K562 (cell line): ENCODE results near the gene PLEKHA6. TPM values are rescaled to one million over a fixed set of nuclear protein-coding genes. Genes with fewer than 3 reads are reported as not detected.

Experiments used
- BRD9 ChIP-seq: fragments of 450-650 bp; IDR thresholded peaks from 2 replicates; pipeline ENCODE4 v1.6.1; 2018; ENCODE audit warnings: low read depth; ENCODE audit not compliant: partially characterized antibody
- CSDE1 ChIP-seq, 2 experiments: fragments of 450-650 bp; IDR thresholded peaks; 2 replicates each; pipeline ENCODE4 v1.6.1; 2016; ENCODE audit warnings: mild to moderate bottlenecking in 1 of 2
- E2F6 ChIP-seq, 2 experiments: IDR thresholded peaks; 2 replicates each; pipeline ENCODE4 v1.6.1; 2011; ENCODE audit warnings: borderline replicate concordance in 1 of 2, control low read depth in 1 of 2, low read depth in 1 of 2, low read length in 1 of 2, mild to moderate bottlenecking in 1 of 2, mixed read lengths in 1 of 2, moderate library complexity in 1 of 2; ENCODE audit not compliant: insufficient read depth in 1 of 2, insufficient read length in 1 of 2, poor library complexity in 1 of 2, severe bottlenecking in 1 of 2; ENCODE audit errors: extremely low read depth in 1 of 2
- ELF1 ChIP-seq: fragments of 200-800 bp; sonication (Bioruptor generic); IDR thresholded peaks from 2 replicates; pipeline ENCODE4 v1.6.1; 2016; ENCODE audit warnings: missing genetic modification characterization, missing compliant biosample characterization
- GATA2 ChIP-seq: sonication (generic); formaldehyde crosslinking; IDR thresholded peaks from 2 replicates; pipeline ENCODE4 v1.4.0; 2020; ENCODE audit warnings: mild to moderate bottlenecking, missing genetic modification reagents
- HNRNPK ChIP-seq: fragments of 200-400 bp; formaldehyde crosslinking; IDR thresholded peaks from one replicate; pipeline ENCODE4 v1.6.1; 2018; ENCODE audit warnings: mild to moderate bottlenecking, low read depth, low read length; ENCODE audit not compliant: poor library complexity, severe bottlenecking
- KAT7 ChIP-seq: sonication (generic); formaldehyde crosslinking; IDR thresholded peaks from 2 replicates; pipeline ENCODE4 v1.8.0; 2022; ENCODE audit warnings: missing genetic modification reagents, mild to moderate bottlenecking, borderline replicate concordance
- L3MBTL2 ChIP-seq: fragments of 450-650 bp; IDR thresholded peaks from 2 replicates; pipeline ENCODE4 v1.6.1; 2016; ENCODE audit warnings: mild to moderate bottlenecking, moderate library complexity
- MNT ChIP-seq, 2 experiments: fragments of 450-650 bp; conservative IDR thresholded peaks; 2 replicates each; pipeline ENCODE4 v1.6.1; 2017; ENCODE audit warnings: mild to moderate bottlenecking in 2 of 2, moderate library complexity in 2 of 2
- MXI1 ChIP-seq: IDR thresholded peaks from 2 replicates; pipeline ENCODE4 v1.6.1; 2011; ENCODE audit warnings: low read depth, mild to moderate bottlenecking, improper control_type of control experiment, low read length
- NR2C1 ChIP-seq, 2 experiments: fragments of 450-650 bp; IDR thresholded peaks; 2 replicates each; pipeline ENCODE4 v1.6.1; 2017; ENCODE audit warnings: mild to moderate bottlenecking in 2 of 2, antibody characterized with exemption in 1 of 2, inconsistent platforms in 1 of 2, missing compliant biosample characterization in 1 of 2, missing genetic modification characterization in 1 of 2
- PHB2 ChIP-seq: fragments of 450-650 bp; IDR thresholded peaks from 2 replicates; pipeline ENCODE4 v1.6.1; 2017; ENCODE audit warnings: low read depth
- POLR2AphosphoS5 ChIP-seq: IDR thresholded peaks from 2 replicates; pipeline ENCODE4 v1.6.1; 2011; ENCODE audit warnings: mild to moderate bottlenecking, low read depth, low read length, moderate library complexity; ENCODE audit not compliant: control insufficient read depth, insufficient read depth
- RB1 ChIP-seq: fragments of 450-650 bp; IDR thresholded peaks from 2 replicates; pipeline ENCODE4 v1.6.1; 2017; ENCODE audit warnings: low read depth, mild to moderate bottlenecking
- RNF2 ChIP-seq: sonication (generic); IDR thresholded peaks from 2 replicates; pipeline ENCODE4 v1.6.1; 2016
- SAP30 ChIP-seq: fragments of 200-600 bp; sonication (generic); IDR thresholded peaks from 2 replicates; pipeline ENCODE4 v1.6.1; 2012; ENCODE audit warnings: borderline replicate concordance, low read depth, mild to moderate bottlenecking, moderate library complexity, low read length, control low read depth, inconsistent platforms; ENCODE audit not compliant: insufficient read depth, poor library complexity, severe bottlenecking
- SMAD1 ChIP-seq: fragments of 150-350 bp; IDR thresholded peaks from 2 replicates; pipeline ENCODE4 v1.6.1; 2014; ENCODE audit warnings: low read length, low read depth; ENCODE audit not compliant: partially characterized antibody
- TBP ChIP-seq: optimal IDR thresholded peaks from 2 replicates; pipeline ENCODE3; 2011; ENCODE audit warnings: low read depth, low read length, improper control_type of control experiment
- ZBTB1 ChIP-seq: sonication (generic); formaldehyde crosslinking; IDR thresholded peaks from 2 replicates; pipeline ENCODE4 v1.8.1; 2023; ENCODE audit warnings: missing genetic modification reagents, low read depth, mild to moderate bottlenecking, borderline replicate concordance
- ZBTB33 ChIP-seq: sonication (generic); formaldehyde crosslinking; IDR thresholded peaks from 2 replicates; pipeline ENCODE4 v1.8.1; 2023; ENCODE audit warnings: mild to moderate bottlenecking, missing genetic modification reagents
- ZC3H4 ChIP-seq: sonication (generic); formaldehyde crosslinking; IDR thresholded peaks from 2 replicates; pipeline ENCODE4 v1.9.0; 2021; ENCODE audit warnings: missing genetic modification reagents, borderline replicate concordance
- ZNF133 ChIP-seq: fragments of 250-450 bp; sonication (Bioruptor Pico); IDR thresholded peaks from 2 replicates; pipeline ENCODE4 v1.4.0; 2020; ENCODE audit warnings: mild to moderate bottlenecking
- ZNF354B ChIP-seq: fragments of 250-450 bp; sonication (Bioruptor Pico); IDR thresholded peaks from 2 replicates; pipeline ENCODE4 v1.4.0; 2020
- ZNF431 ChIP-seq: sonication (generic); formaldehyde crosslinking; IDR thresholded peaks from 2 replicates; pipeline ENCODE4 v1.8.0; 2022; ENCODE audit warnings: mild to moderate bottlenecking, missing genetic modification reagents
- ZNF507 ChIP-seq: conservative IDR thresholded peaks from 2 replicates; pipeline ENCODE4 v1.6.1; 2017; ENCODE audit warnings: missing genetic modification characterization, missing compliant biosample characterization
- polyA plus RNA-seq, 8 experiments: library from polyadenylated mRNA; depleted of rRNA in 4 of 8; stranded (reverse) in 5 of 8; unstranded in 3 of 8; fragments of >200 nt; fragmentation: Nextera tagmentation in 2 of 8; fragmentation: Illumina TruSeq in 1 of 8; extraction: Ambion mirVana in 2 of 8; extraction: Trizol in 1 of 8; gene quantifications; 2 replicates each; pipeline versions ENCODE4 v1.2.1 to v1.2.3, GENCODE V29; 2011 to 2014; ENCODE audit warnings: inconsistent platforms in 1 of 8, missing spikeins in 1 of 8
- total RNA-seq, 7 experiments: library from RNA; depleted of rRNA in 6 of 7; stranded (reverse); fragments of >200 nt in 6 of 7; fragmentation: Illumina TruSeq in 2 of 7; extraction: Trizol in 2 of 7; gene quantifications; 2 replicates each; pipeline versions ENCODE4 v1.2.1 to v1.2.3, GENCODE V29; 2011 to 2021; ENCODE audit warnings: low replicate concordance in 1 of 7

Gene PLEKHA6
- total and polyA plus RNA-seq, 9 of the 15 experiments (the other 6 are each of a cell fraction or from before 2014, with no cell fraction given) = under 0.01 to 0.33 (median 0.01) TPM; not detected in 4

GRCh38 chr1:204286831-204287421 lies 72.8 kb downstream of the PLEKHA6 start (continued):
- no peak for TF ChIP-seq E2F6 (IDR thresholded peaks at IDR 0.05; ENCODE audit: borderline replicate concordance in 1 of 2, extremely low read depth in 1 of 2, insufficient read depth in 1 of 2, insufficient read length in 1 of 2, low read depth in 1 of 2, low read length in 1 of 2, poor library complexity in 1 of 2, severe bottlenecking in 1 of 2)
- TF ChIP-seq RB1 = no peak
- no peak for TF ChIP-seq POLR2AphosphoS5
- no peak for TF ChIP-seq NR2C1 (IDR thresholded peaks at IDR 0.05)
- TF ChIP-seq NR2C1 (tag; IDR thresholded peaks at IDR 0.05) = peak; percentile 32; the same call in 1 of the 2 replicates
- no peak for TF ChIP-seq KAT7 (CRISPR knock-in tag)
- no peak for TF ChIP-seq HNRNPK
- TF ChIP-seq CSDE1 (IDR thresholded peaks at IDR 0.05) = no peak
- no peak for TF ChIP-seq BRD9
- no peak for TF ChIP-seq RNF2
- 0 out of 2 replicates have a peak, but pooled peaks have one; percentile 31 for TF ChIP-seq ZBTB1 (CRISPR knock-in tag)
- TF ChIP-seq SAP30 = no peak
- TF ChIP-seq TBP = no peak
- TF ChIP-seq ZBTB33 (CRISPR knock-in tag) = no peak
- no peak for TF ChIP-seq ZC3H4
- peak; percentile 57; the same call in 1 of the 2 replicates for TF ChIP-seq L3MBTL2
- TF ChIP-seq MNT (conservative IDR thresholded peaks at IDR 0.05) = no peak
- TF ChIP-seq ELF1 = peak; percentile 76
- no peak for TF ChIP-seq MXI1
- TF ChIP-seq ZNF354B = no peak
- TF ChIP-seq PHB2 = no peak
- TF ChIP-seq GATA2 (CRISPR knock-in tag) = peak; percentile 36; the same call in 1 of the 2 replicates
- no peak for TF ChIP-seq ZNF507 (tag)
- TF ChIP-seq SMAD1 = no peak
- TF ChIP-seq ZNF431 (CRISPR knock-in tag) = no peak
- no peak for TF ChIP-seq ZNF133 (CRISPR knock-in tag)
